HS-27A (cell line): ENCODE measurements around the gene ERGIC2.
"Not testable (repeated sequence)": the region's sequence is repeated elsewhere in the genome, so short reads cannot be mapped to it uniquely, and the experiment has no call there.

ENCODE experiments used
- DNase-seq: peaks from one replicate; pipeline ENCODE4 v3.0.0-alpha.2; 2012; ENCODE audit warnings: low read depth, missing footprints

ERGIC2 gene

DNA sequence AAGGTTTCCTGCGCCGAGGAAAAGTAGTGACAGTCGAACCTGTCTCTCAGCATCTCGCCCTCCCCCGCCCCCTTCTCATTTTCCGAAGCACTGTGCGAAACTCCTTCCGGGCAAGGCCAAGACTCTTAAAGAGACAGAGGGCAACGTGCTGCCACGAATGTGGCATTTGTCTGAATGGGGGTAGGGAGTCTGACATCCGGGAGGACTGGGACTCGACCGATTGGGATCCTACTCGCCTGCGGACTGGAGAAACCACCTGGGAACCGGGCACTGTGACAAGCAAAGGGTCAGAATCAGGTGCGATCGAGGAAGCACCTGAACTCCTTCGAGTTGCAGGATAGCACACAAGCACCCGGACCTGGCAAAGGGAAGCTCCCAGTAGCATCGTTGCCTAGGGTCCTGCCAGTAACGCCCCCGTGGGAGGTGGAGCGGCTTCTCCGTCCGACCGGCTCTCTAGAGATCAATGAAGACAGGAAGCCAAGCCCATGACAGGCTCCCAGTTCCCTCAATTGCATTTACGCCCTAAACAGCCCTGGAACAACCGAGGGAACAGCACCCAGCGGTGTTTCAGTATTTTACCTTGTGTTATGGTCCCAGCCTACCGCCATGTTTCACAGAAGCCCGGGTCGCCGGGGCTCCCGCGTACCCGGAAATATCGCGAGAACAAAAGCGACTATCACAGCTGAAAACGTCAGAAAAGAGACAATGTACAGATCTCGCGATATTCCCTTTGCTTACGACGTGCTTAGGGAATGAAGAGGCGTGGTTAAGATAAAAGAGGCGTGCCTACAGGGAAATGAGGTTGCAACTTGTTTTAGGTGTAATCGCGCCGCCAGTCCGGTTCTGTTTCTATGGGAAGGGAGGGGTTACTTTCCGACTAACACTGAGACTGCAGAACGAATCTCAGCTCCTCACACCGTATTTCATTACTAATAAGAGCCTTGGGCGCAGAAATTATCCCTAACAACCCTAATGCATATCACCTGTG is at the start of gene ERGIC2:
ERGIC2 (minus strand) TSS at position 637 of the 988 bp plus-strand sequence. CDS start 9,539 bp downstream, outside the sequence.
- peak; percentile 100 for DNase-seq

- DNase-seq, result no peak
These were observed 49.7 kb upstream of the ERGIC2 start for GRCh38 chr12:29430716-29431044.

DNA sequence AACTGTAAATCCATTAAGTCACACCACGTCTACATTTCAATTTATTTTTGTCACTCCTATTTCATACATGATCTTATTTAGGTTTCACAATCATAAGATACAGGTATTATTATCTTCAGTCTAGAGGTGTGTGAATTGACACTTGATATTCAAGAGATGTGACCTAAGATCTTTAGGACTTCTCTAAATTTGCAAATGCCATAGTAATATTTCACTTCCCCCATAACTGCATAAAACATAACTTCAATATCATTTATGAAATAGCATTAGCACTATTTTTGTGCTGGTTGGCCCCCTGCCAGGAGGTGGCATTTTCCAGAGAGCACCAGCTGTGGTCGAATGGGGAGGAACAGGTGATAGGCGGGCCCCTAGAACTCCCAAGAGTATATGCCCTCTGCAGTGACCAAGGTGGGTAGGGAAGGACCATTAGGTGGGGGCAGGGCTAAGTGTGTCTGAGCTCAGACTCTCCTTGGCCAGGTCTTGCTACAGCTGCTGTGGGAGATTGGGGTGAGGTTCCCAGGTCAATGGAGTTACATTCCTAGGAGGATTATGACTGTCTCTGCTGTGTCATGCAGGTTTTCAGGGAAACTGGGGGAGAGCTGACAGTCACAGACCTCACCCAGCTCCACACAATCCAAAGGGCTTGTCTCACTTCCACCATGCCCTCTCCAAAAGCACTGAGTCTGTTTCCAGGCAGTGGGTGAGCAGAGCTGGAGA is 49.2 kb upstream of the ERGIC2 start:
- DNase-seq, result no peak

DNA sequence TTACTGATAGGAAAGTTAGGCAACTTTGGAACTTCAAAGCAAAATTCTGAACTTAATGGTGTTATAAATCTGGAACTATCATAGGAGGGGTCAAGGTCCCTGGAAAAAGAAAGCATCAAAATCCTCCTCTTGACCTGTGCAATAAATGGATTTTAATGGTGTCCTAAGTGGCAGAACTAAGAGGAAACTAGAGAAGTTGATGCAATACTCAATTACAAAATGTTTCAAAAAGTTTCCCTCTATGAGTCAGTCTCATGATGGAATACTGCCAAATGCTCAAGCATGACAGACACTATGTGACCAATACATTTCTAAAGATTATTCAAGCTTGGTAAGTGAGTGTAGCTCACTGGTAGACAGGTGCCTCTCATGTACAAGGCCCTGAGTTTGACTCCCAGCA is 47.7 kb upstream of the ERGIC2 start:
- DNase-seq, result peak; percentile 96

DNA sequence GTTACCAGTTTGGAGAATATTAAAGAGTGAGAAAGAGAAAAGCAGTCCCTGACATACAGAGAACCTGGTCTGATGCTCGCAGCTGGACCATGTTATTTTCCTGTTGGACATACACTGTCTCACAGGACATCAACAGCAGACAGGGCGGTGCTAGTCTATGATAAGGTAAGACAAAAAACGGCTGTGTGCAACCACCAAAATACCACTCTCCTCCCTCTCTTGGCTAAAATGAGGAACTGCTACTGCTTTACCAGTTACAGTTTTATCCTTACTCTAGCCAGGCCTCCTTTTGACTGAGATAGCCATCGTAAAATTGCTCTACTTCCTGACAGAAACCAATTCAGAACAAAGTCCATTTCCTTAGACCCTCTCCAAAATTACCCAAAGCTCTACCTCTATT is 47.0 kb upstream of the ERGIC2 start:
- DNase-seq, result no peak

DNA sequence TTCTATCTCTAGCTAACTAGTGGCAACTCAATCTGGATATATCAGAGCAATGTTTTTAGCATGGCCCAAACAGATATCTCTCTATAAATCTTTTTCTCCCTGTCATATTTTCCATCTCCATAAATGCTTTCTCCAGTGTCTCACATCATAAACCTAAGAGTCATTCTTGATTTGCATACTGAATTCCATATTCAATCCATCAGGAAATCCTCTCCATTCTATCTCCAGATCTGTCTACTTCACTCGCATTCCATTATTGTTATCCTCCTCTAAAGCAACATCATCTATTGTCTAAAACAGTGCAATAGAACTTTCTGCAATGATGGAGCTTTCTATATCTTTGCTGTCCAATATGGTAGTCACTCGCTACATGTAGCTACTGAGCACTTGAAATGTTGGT is 45.5 kb upstream of the ERGIC2 start:
- no peak for DNase-seq

GRCh38 chr12:29425722-29426121 is 44.8 kb upstream of the ERGIC2 start:
- DNase-seq, result no peak

DNA sequence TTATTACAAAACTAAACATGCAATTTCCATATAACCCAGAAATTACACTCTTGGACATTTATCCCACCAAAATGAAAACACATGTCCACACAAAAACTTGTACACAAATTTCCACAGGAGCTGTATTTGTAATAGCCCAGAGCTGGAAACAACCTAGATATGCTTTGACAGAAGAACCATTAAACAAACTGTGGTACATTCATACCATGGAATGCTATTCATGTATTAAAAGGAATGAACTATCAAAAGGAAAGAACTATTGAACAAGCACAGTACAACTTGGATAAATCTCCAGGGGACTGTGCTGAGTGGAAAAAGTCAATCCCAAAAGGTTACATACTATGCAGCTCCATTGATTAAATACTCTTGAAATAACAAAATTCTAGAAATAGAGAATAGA is 35.8 kb upstream of the ERGIC2 start:
- no peak for DNase-seq

DNA sequence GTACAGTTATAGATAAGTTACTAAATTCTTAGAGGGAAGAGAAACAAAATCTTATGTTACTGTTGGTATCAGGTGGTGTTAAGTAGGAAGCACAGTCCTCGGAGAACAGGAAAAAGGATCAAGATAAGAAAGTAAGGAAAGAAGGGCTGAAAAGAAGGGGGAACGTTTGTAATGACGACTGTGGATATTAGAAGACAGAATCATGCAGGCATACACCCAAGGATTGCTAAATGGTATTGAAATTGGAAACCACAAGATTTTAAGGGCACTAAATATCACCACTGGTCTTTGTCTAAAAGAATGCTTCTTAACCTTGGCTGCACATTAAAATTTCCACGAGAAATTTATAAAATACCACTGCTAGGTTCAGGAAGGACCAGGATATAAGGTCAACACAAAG is 34.1 kb upstream of the ERGIC2 start:
- no peak for DNase-seq

DNA sequence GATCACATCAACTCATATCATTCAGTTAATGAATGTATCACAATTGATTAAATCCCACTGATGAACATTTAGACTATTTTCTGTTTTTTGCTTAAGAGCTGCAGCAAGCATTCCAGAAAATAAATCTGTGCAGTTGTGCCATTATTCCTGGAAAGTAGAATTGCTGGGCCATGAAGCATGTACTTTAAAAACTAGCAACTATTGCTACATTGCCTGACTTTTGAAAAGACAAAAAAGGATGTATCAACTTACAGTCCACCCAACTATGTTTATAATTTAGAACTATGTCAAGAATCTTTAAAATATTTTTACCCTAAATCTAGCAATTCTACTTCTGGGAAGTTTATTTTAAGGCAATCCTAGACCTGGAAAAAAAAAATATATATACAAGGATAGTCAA is 33.4 kb upstream of the ERGIC2 start:
- DNase-seq, result no peak

DNA sequence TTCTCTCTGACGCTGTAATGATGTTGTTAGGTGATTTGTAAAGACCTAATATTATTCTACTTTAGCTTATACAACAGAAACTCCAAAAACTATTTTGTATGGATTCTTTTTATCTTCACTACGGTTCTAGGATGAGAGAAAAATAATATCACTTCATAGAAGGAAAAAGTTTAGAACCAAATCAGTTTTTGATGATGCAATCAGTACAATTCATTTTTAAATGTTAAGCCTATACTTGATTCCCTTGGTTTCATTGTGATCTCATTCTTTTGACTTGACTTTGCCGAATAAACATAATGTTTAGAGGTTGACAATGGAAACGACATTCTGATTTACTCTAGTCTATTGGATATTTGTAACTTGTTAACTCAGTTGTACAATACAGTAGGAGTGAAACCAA is 24.6 kb upstream of the ERGIC2 start:
- DNase-seq, result no peak

- DNase-seq, result no peak
These were observed 23.0 kb upstream of the ERGIC2 start for GRCh38 chr12:29403991-29404390.

GRCh38 chr12:29402437-29402836 is 21.5 kb upstream of the ERGIC2 start:
- DNase-seq, result no peak

DNA sequence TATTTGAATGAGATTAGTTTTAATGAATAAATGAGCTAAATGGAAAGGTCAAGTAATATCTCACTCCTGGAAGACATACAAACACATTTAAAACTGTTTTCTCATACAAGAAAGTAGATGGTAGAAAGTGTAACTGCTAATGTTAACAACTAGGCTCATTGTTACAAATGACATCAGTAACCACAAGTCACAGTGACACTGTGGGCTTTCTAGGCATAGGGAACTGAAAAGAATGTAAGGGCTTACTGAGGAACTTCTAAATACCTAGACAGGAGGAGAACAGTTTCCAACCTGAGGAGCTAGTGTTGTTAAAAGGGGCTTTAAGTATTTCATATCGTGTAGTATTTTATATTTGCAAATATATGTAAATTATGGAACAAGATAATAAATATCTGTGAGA is 17.5 kb upstream of the ERGIC2 start:
- no peak for DNase-seq

GRCh38 chr12:29396774-29397173 is 15.8 kb upstream of the ERGIC2 start:
- DNase-seq, result no peak

GRCh38 chr12:29395356-29395755 is 14.4 kb upstream of the ERGIC2 start:
- DNase-seq, result no peak

- DNase-seq, result not testable (repeated sequence)
These were observed 9.4 kb upstream of the ERGIC2 start for GRCh38 chr12:29390419-29390818.

DNA sequence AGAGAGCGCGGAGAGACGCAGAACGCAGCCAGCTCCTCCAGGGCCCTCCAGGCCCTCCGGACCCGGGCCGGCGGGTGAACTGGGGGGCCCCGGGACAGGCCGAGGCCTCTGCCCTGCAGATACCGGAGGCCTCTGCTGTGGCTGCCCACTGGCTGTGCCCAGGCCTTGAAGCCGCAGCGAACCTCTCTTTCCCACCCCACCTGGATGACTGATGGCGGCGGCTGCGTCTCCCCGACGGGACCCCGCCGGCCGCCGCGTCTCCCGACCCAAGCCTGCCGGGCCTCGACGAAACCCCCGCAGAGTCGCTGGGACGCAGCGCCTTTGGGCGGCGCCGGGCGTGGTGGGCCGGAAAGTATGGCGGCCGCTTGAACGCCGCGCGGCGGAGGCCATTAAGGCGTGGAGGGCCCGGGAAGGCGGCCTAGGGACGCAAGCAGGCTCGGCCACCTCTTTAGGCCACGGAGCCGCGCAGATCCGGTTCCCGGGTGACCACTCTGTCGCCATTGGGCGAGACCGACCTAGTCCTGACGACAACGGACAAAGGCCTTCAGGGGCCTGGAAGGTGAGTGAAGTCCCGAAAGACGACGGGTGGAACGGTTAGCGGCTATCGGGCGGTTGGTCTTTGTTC is 8.4 kb upstream of the ERGIC2 start:
- no peak for DNase-seq

DNA sequence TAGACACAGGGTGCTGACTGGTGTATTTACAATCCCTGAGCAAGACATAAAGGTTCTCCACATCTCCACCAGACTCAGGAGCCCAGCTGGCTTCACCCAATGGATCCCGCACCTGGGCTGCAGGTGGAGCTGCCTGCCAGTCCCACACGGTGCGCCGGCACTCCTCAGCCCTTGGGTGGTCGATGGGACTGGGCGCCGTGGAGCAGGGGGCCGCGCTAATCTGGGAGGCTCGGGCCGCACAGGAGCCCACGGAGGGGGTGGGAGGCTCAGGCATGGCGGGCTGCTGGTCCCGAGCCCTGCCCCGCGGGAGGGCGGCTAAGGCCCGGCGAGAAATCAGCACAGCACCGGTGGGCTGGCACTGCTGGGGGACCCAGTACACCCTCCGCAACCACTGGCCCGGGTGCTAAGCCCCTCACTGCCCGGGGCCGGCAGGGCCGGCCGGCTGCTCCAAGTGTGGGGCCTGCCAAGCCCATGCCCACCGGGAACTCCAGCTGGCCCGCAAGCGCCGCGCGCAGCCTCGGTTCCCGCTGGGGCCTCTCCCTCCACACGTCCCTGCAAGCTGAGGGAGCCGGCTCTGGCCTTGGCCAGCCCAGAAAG is 5.2 kb upstream of the ERGIC2 start:
- DNase-seq, result not testable (repeated sequence)

DNA sequence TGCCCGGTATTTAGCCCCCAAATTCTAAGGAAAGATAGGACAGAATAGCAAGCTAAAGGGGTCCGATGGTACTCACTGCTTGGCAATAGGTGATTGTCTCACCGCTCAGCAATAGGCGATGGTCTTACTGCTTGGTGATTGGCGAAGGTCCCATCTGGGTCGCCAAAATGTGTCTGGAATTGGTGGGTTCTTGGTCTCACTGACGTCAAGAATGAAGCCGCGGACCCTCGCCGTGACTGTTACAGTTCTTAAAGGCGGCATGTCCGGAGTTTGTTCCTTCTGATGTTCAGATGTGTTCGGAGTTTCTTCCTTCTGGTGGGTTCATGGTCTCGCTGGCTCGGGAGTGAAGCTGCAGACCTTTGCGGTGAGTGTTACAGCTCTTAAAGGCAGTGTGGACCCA is 4.2 kb upstream of the ERGIC2 start:
- not testable (repeated sequence) for DNase-seq

- DNase-seq, result no peak
These were observed 1.3 kb upstream of the ERGIC2 start for GRCh38 chr12:29382251-29382650.

GRCh38 chr12:29376118-29376517 is 4.9 kb downstream of the ERGIC2 start:
- no peak for DNase-seq
